Measurements from ENCODE around the gene RRP8. TPM values are rescaled to one million over a fixed set of nuclear protein-coding genes. Genes with fewer than 3 reads are reported as not detected.
A peak's percentile ranks its signal among the peaks of the same experiment; 100 is the strongest.

The RRP8 gene
- total and polyA plus RNA-seq, 9 of the 15 experiments (the other 6 are each of a cell fraction or from before 2014, with no cell fraction given), result 5.7 to 47.3 (median 32.6) TPM

DNA sequence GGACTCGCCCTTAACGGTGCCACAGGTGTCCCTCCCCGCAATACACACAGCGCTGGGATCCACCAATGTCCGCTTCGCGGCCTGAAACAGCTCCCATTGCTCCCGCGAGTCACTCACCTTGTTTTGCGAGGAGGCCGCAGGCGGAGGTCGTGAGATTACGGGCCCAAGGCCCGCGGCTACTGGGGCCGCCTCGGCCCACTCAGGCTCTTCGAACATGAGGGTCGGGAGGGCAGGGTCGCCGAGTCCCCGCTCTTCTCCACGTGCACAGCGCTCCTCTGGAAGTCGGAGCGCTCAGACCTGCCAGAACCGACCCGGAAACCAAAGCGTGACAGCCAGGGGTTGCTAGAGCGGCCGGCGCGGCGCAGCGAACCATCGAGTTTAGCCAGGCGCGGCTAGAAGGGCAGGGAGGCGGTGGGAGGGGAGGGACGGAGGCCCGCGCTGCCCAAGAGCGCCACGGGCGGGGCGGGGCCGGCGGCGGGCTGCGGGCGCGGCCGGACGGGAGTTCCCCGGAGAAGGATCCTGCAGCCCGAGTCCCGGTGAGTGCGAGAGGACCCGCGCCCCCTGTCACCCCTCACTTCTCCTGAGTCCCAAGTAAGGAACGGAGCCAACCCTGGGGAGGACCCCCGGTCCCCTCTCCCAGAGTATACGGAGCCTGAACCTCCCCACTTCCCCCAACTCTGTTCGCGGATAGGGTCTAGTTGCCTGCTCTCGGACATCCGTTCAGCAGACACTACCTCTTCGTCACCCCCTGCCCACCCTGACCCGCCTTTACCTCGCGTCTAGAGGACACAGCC lies at the start of gene RRP8, which contains the start of gene ILK (continued):
- TF ChIP-seq NR2C1 (IDR thresholded peaks at IDR 0.05) (peak; percentile 86), NR2C1 (tag; IDR thresholded peaks at IDR 0.05) (peak; percentile 83), GABPB1 (CRISPR knock-in tag; IDR thresholded peaks at IDR 0.05) (peak; percentile 75), CBX1 (IDR thresholded peaks at IDR 0.05; ENCODE audit: low read depth) (peak; percentile 86), FOXM1 (IDR thresholded peaks at IDR 0.05; ENCODE audit: low read depth) (no peak), FOXM1 (CRISPR knock-in tag; IDR thresholded peaks at IDR 0.05; ENCODE audit: low read depth) (peak; percentile 96; the same call in 1 of the 2 replicates), SOX6 (IDR thresholded peaks at IDR 0.05) (peak; percentile 47), BHLHE40 (IDR thresholded peaks at IDR 0.05; ENCODE audit: low read length) (peak; percentile 37; the same call in 1 of the 2 replicates), NKRF (IDR thresholded peaks at IDR 0.05; ENCODE audit: borderline replicate concordance) (peak; percentile 96), ELF1 (tag; IDR thresholded peaks at IDR 0.05) (peak; percentile 94)
- TF ChIP-seq, protein P1, sequence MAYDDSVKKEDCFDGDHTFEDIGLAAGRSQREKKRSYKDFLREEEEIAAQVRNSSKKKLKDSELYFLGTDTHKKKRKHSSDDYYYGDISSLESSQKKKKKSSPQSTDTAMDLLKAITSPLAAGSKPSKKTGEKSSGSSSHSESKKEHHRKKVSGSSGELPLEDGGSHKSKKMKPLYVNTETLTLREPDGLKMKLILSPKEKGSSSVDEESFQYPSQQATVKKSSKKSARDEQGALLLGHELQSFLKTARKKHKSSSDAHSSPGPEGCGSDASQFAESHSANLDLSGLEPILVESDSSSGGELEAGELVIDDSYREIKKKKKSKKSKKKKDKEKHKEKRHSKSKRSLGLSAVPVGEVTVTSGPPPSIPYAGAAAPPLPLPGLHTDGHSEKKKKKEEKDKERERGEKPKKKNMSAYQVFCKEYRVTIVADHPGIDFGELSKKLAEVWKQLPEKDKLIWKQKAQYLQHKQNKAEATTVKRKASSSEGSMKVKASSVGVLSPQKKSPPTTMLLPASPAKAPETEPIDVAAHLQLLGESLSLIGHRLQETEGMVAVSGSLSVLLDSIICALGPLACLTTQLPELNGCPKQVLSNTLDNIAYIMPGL (CRISPR knock-in tag; IDR thresholded peaks at IDR 0.05), result peak; percentile 25; the same call in 1 of the 2 replicates
- TF ChIP-seq, protein P2, sequence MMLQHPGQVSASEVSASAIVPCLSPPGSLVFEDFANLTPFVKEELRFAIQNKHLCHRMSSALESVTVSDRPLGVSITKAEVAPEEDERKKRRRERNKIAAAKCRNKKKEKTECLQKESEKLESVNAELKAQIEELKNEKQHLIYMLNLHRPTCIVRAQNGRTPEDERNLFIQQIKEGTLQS (IDR thresholded peaks at IDR 0.05), result no peak
- TF ChIP-seq, protein P2 (CRISPR knock-in tag; conservative IDR thresholded peaks at IDR 0.05), result 0 out of 2 replicates have a peak, but pooled peaks have one; percentile 31
- TF ChIP-seq, protein P3, sequence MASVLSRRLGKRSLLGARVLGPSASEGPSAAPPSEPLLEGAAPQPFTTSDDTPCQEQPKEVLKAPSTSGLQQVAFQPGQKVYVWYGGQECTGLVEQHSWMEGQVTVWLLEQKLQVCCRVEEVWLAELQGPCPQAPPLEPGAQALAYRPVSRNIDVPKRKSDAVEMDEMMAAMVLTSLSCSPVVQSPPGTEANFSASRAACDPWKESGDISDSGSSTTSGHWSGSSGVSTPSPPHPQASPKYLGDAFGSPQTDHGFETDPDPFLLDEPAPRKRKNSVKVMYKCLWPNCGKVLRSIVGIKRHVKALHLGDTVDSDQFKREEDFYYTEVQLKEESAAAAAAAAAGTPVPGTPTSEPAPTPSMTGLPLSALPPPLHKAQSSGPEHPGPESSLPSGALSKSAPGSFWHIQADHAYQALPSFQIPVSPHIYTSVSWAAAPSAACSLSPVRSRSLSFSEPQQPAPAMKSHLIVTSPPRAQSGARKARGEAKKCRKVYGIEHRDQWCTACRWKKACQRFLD (CRISPR knock-in tag; IDR thresholded peaks at IDR 0.05), result no peak; the same call in 1 of the 2 replicates
- TF ChIP-seq, protein P4, sequence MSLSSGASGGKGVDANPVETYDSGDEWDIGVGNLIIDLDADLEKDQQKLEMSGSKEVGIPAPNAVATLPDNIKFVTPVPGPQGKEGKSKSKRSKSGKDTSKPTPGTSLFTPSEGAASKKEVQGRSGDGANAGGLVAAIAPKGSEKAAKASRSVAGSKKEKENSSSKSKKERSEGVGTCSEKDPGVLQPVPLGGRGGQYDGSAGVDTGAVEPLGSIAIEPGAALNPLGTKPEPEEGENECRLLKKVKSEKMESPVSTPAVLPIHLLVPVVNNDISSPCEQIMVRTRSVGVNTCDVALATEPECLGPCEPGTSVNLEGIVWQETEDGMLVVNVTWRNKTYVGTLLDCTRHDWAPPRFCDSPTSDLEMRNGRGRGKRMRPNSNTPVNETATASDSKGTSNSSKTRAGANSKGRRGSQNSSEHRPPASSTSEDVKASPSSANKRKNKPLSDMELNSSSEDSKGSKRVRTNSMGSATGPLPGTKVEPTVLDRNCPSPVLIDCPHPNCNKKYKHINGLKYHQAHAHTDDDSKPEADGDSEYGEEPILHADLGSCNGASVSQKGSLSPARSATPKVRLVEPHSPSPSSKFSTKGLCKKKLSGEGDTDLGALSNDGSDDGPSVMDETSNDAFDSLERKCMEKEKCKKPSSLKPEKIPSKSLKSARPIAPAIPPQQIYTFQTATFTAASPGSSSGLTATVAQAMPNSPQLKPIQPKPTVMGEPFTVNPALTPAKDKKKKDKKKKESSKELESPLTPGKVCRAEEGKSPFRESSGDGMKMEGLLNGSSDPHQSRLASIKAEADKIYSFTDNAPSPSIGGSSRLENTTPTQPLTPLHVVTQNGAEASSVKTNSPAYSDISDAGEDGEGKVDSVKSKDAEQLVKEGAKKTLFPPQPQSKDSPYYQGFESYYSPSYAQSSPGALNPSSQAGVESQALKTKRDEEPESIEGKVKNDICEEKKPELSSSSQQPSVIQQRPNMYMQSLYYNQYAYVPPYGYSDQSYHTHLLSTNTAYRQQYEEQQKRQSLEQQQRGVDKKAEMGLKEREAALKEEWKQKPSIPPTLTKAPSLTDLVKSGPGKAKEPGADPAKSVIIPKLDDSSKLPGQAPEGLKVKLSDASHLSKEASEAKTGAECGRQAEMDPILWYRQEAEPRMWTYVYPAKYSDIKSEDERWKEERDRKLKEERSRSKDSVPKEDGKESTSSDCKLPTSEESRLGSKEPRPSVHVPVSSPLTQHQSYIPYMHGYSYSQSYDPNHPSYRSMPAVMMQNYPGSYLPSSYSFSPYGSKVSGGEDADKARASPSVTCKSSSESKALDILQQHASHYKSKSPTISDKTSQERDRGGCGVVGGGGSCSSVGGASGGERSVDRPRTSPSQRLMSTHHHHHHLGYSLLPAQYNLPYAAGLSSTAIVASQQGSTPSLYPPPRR (CRISPR knock-in tag; IDR thresholded peaks at IDR 0.05; ENCODE audit: borderline replicate concordance), result peak; percentile 75; the same call in 1 of the 2 replicates

All from K562 (cell line).